Panc1 (cell line): ENCODE data around the gene SDK1. TPM values are rescaled to one million over a fixed set of nuclear protein-coding genes. Genes with fewer than 3 reads are reported as not detected.

Source experiments
- ATAC-seq: fragments of 200-7000 bp; cut with Tn5 transposase; 2 replicates; pipeline ENCODE4 v1.9.1; 2020; ENCODE audit warnings: mild to moderate bottlenecking, moderate library complexity
- BruUV-seq: library from RNA; stranded (reverse); fragments of 400-500 nt; replicated peaks from 2 replicates; lab custom pipeline; 2021; lab: Mats Ljungman, UMichigan
- CTCF ChIA-PET: fragments of 300-600 bp; sonication (Branson Sonifier 250); formaldehyde crosslinking; loops from one replicate; lab custom pipeline; 2022; ENCODE audit warnings: antibody characterized with exemption; lab: Charles Lee
- POLR2A ChIA-PET: fragments of 300-600 bp; sonication (Branson Sonifier 250); formaldehyde crosslinking; loops from one replicate; lab custom pipeline; 2022; ENCODE audit warnings: antibody characterized with exemption; lab: Charles Lee
- DNase-seq: peaks from one replicate; pipeline ENCODE4 v3.0.0-alpha.2; 2010; ENCODE audit warnings: low read depth, low spot score
- H3K27ac ChIP-seq: 2 replicates; pipeline ENCODE4 v1.5.1; 2011; ENCODE audit warnings: mild to moderate bottlenecking, low read length, inconsistent platforms
- H3K27me3 ChIP-seq: fragments of 200-500 bp; sonication (Bioruptor generic); 2 replicates; pipeline ENCODE4 v1.6.0; 2014; ENCODE audit warnings: low read length, inconsistent platforms; ENCODE audit not compliant: control insufficient read depth, insufficient read depth
- H3K36me3 ChIP-seq: fragments of 200-500 bp; sonication (Bioruptor generic); 2 replicates; pipeline ENCODE4 v1.5.1; 2014; ENCODE audit warnings: inconsistent platforms, mild to moderate bottlenecking, low read length, moderate library complexity; ENCODE audit not compliant: control insufficient read depth, insufficient read depth
- H3K4me1 ChIP-seq: 2 replicates; pipeline ENCODE4 v1.5.1; 2011; ENCODE audit warnings: inconsistent platforms, mild to moderate bottlenecking, low read length, moderate library complexity; ENCODE audit not compliant: control insufficient read depth, insufficient read depth
- H3K4me3 ChIP-seq, 2 experiments: 2 replicates each; pipeline ENCODE4 v1.5.1; 2011 to 2012; ENCODE audit warnings: low read depth in 2 of 2, low read length in 2 of 2, mild to moderate bottlenecking in 2 of 2, inconsistent platforms in 1 of 2, moderate library complexity in 1 of 2
- H3K9me3 ChIP-seq: fragments of 200-500 bp; sonication (Bioruptor generic); 2 replicates; pipeline ENCODE4 v1.5.1; 2014; ENCODE audit warnings: low read depth, mild to moderate bottlenecking, inconsistent platforms, low read length, moderate library complexity; ENCODE audit not compliant: control insufficient read depth, insufficient read depth
- CTCF ChIP-seq: fragments of 450-650 bp; IDR thresholded peaks from 2 replicates; pipeline ENCODE4 v1.5.1; 2017; ENCODE audit warnings: mild to moderate bottlenecking
- POLR2AphosphoS5 ChIP-seq: IDR thresholded peaks from 2 replicates; pipeline ENCODE4 v1.6.1; 2012; ENCODE audit warnings: mild to moderate bottlenecking, low read depth, low read length, moderate library complexity
- REST ChIP-seq, 2 experiments: IDR thresholded peaks; 2 replicates each; pipeline ENCODE4 v1.6.1; 2011 to 2012; ENCODE audit warnings: low read depth in 2 of 2, control low read depth in 1 of 2, low read length in 1 of 2, mild to moderate bottlenecking in 1 of 2, moderate library complexity in 1 of 2; ENCODE audit not compliant: insufficient read depth in 1 of 2
- SIN3A ChIP-seq: IDR thresholded peaks from 2 replicates; pipeline ENCODE4 v1.6.1; 2012; ENCODE audit warnings: low read depth, mild to moderate bottlenecking, low read length, moderate library complexity, borderline replicate concordance; ENCODE audit not compliant: insufficient read depth
- TCF7L2 ChIP-seq: IDR thresholded peaks from 2 replicates; pipeline ENCODE4 v1.6.1; 2011; ENCODE audit warnings: mild to moderate bottlenecking, low read depth, low read length, inconsistent platforms
- in situ Hi-C: cut with HindIII; loops from 2 replicates; pipeline ENCODE4 v1.10.0; 2016; ENCODE audit warnings: low sequenced_read_pairs, low pct_unique_long_range_greater_than_20kb
- intact Hi-C: fragments of 100-400 bp; cut with micrococcal nuclease; formaldehyde crosslinking; loops from one replicate; pipeline ENCODE4 v1.10.0; 2022; ENCODE audit not compliant: unreplicated experiment
- total RNA-seq: library from RNA; stranded (reverse); gene quantifications from one replicate; pipeline ENCODE4 v1.2.1, GENCODE V29; 2021; ENCODE audit not compliant: unreplicated experiment

The SDK1 gene
- total RNA-seq, 1 experiment from 2014 or later: 47.4 TPM

GRCh38 chr7:3682028-3682710, 381.1 kb downstream of the SDK1 start:
- Histone ChIP-seq H3K9me3 (no peaks in the 10 kb centered on the region), H3K4me3 (no peak overlapping the region), H3K36me3 (no peaks in the 10 kb centered on the region), H3K27me3 (no peaks in the 10 kb centered on the region), H3K4me1 (no peaks in the 10 kb centered on the region), H3K27ac (no peak overlapping the region)
- DNase-seq (no peak), ATAC-seq (no peak)
- ChIA-PET CTCF (no interaction called here), POLR2A (interaction anchor here (0.5 kb wide), 2 partner anchors 455 to 869 kb away, joined by 6 to 12 read pairs; no protein-coding TSS in a partner anchor)
- TF ChIP-seq POLR2AphosphoS5: no peak
- TF ChIP-seq TCF7L2: no peak
- TF ChIP-seq SIN3A: no peak
- TF ChIP-seq CTCF: no peak
- no peak for TF ChIP-seq REST (IDR thresholded peaks at IDR 0.05; ENCODE audit: insufficient read depth in 1 of 2, low read depth in 2 of 2, low read length in 1 of 2)
- intact Hi-C loops (no loop called here), in situ Hi-C loops (no loop called here)
- no TSS peak for BruUV-seq

- Histone ChIP-seq H3K4me3 (no peak overlapping the region), H3K9me3 (no peaks in the 10 kb centered on the region), H3K27me3 (no peaks in the 10 kb centered on the region), H3K27ac (no peak overlapping the region), H3K36me3 (no peaks in the 10 kb centered on the region), H3K4me1 (no peaks in the 10 kb centered on the region)
- DNase-seq (no peak), ATAC-seq (no peak)
- in situ Hi-C loops: no loop called here
- no TSS peak for BruUV-seq
- TF ChIP-seq CTCF: no peak
- TF ChIP-seq REST (IDR thresholded peaks at IDR 0.05; ENCODE audit: insufficient read depth in 1 of 2, low read depth in 2 of 2, low read length in 1 of 2): no peak
- TF ChIP-seq SIN3A: no peak
- no peak for TF ChIP-seq TCF7L2
- TF ChIP-seq POLR2AphosphoS5: no peak
- ChIA-PET POLR2A (interaction anchor here (0.6 kb wide), 1 partner anchor 12 kb away, joined by 3 read pairs; no protein-coding TSS in a partner anchor), CTCF (no interaction called here)
- intact Hi-C loops: no loop called here
These were observed 382.8 kb downstream of the SDK1 start for GRCh38 chr7:3683546-3684539.
